Uterus (tissue), 4 donors: ENCODE results near the gene IFITM10. TPM values are rescaled to one million over a fixed set of nuclear protein-coding genes. Genes with fewer than 3 reads are reported as not detected.

Source experiments
- DNase-seq, 2 donors: peaks; one replicate each; pipeline ENCODE4 v3.0.0-alpha.2; 2019 to 2020
- H3K27ac ChIP-seq, 2 donors: fragments of 200-600 bp; sonication (generic); 1 replicate in 1 of 2; 2 replicates in 1 of 2; pipeline ENCODE4 v1.5.1; 2016 to 2018
- H3K27me3 ChIP-seq, 2 donors: fragments of 200-600 bp; sonication (generic); one replicate each; pipeline ENCODE4 v1.5.1; 2018 to 2019; ENCODE audit warnings: control low read depth in 1 of 2
- H3K36me3 ChIP-seq, 2 donors: fragments of 200-600 bp; sonication (generic); one replicate each; pipeline ENCODE4 v1.5.1; 2019; ENCODE audit warnings: control low read depth in 1 of 2
- H3K4me1 ChIP-seq, 2 donors: fragments of 200-600 bp; sonication (generic); one replicate each; pipeline ENCODE4 v1.5.1; 2018 to 2019; ENCODE audit warnings: control low read depth in 1 of 2
- H3K4me3 ChIP-seq, 2 donors: fragments of 200-600 bp; sonication (generic); 1 replicate in 1 of 2; 2 replicates in 1 of 2; pipeline ENCODE4 v1.5.1; 2018 to 2019; ENCODE audit warnings: mild to moderate bottlenecking in 1 of 2
- H3K9me3 ChIP-seq, 2 donors: fragments of 200-600 bp; sonication (generic); one replicate each; pipeline ENCODE4 v1.5.1; 2019; ENCODE audit warnings: control low read depth in 1 of 2
- CTCF ChIP-seq, 4 experiments: fragments of 200-600 bp in 2 of 4; fragments of 450-650 bp in 2 of 4; sonication (generic) in 2 of 4; IDR thresholded peaks; one replicate each; pipeline ENCODE4 v1.5.1; 2016 to 2019; ENCODE audit warnings: antibody characterized with exemption in 4 of 4, mild to moderate bottlenecking in 2 of 4, moderate library complexity in 1 of 4
- POLR2A ChIP-seq, 2 donors: fragments of 450-650 bp; IDR thresholded peaks; one replicate each; pipeline ENCODE4 v1.6.1; 2016; ENCODE audit warnings: antibody characterized with exemption in 2 of 2, mild to moderate bottlenecking in 1 of 2, moderate library complexity in 1 of 2
- intact Hi-C: fragments of 100-400 bp; cut with DNase I; formaldehyde crosslinking; loops from one replicate; pipeline ENCODE4 v1.15.1; 2023; ENCODE audit warnings: low total_unique reads
- total RNA-seq, 4 donors: library from RNA; depleted of rRNA in 3 of 4; stranded (reverse); fragments of >200 nt in 3 of 4; gene quantifications; one replicate each; pipeline versions ENCODE4 v1.1.0 to v1.2.4, GENCODE V29; 2014 to 2023
- donor health status: DM: yes; HTN: yes; CAD: no.

Gene IFITM10
- total RNA-seq, 4 donors from 2014 or later, result 0.85 TPM; not detected in 3

- H3K27ac ChIP-seq, result no peak overlapping the region
- no peak for DNase-seq
- intact Hi-C loops, result no loop called here
- no peaks in the 10 kb centered on the region for H3K27me3 ChIP-seq
- TF ChIP-seq CTCF (IDR thresholded peaks at IDR 0.05) (no peak), POLR2A (IDR thresholded peaks at IDR 0.05) (no peak)
- peaks cover 0 to 5% of the 10 kb centered on the region in 2 donors for H3K4me1 ChIP-seq
- H3K36me3 ChIP-seq, result no peaks in the 10 kb centered on the region
- no peaks in the 10 kb centered on the region for H3K9me3 ChIP-seq
- no peak overlapping the region for H3K4me3 ChIP-seq
Observed at GRCh38 chr11:1755692-1756561, 5.5 kb upstream of the IFITM10 start.

- DNase-seq, result no peak
- Histone ChIP-seq H3K4me3 (no peak overlapping the region), H3K27me3 (no peaks in the 10 kb centered on the region), H3K9me3 (no peaks in the 10 kb centered on the region), H3K27ac (no peak overlapping the region), H3K4me1 (no peaks in the 10 kb centered on the region), H3K36me3 (no peaks in the 10 kb centered on the region)
- intact Hi-C loops, result no loop called here
- TF ChIP-seq POLR2A (IDR thresholded peaks at IDR 0.05), result no peak
- no peak for TF ChIP-seq CTCF (IDR thresholded peaks at IDR 0.05)
Observed at GRCh38 chr11:1755344-1755691, 4.9 kb upstream of the IFITM10 start.

- H3K4me1 ChIP-seq, result peaks cover 0 to 2% of the 10 kb centered on the region in 2 donors
- TF ChIP-seq POLR2A (IDR thresholded peaks at IDR 0.05) (no peak), CTCF (IDR thresholded peaks at IDR 0.05) (no peak)
- H3K9me3 ChIP-seq, result no peaks in the 10 kb centered on the region
- no peaks in the 10 kb centered on the region for H3K36me3 ChIP-seq
- DNase-seq, result no peak
- no peak overlapping the region for H3K27ac ChIP-seq
- H3K4me3 ChIP-seq, result no peak overlapping the region
- H3K27me3 ChIP-seq, result no peaks in the 10 kb centered on the region
- intact Hi-C loops, result no loop called here
Observed at GRCh38 chr11:1754376-1755150, 4.2 kb upstream of the IFITM10 start.

- Histone ChIP-seq H3K36me3 (no peaks in the 10 kb centered on the region), H3K27ac (no peak overlapping the region), H3K9me3 (no peaks in the 10 kb centered on the region), H3K4me1 (peaks cover 0 to 9% of the 10 kb centered on the region in 2 donors), H3K4me3 (no peak overlapping the region), H3K27me3 (peaks cover 0 to 3% of the 10 kb centered on the region in 2 donors)
- TF ChIP-seq POLR2A (IDR thresholded peaks at IDR 0.05) (no peak), CTCF (IDR thresholded peaks at IDR 0.05) (no peak)
- intact Hi-C loops, result no loop called here
- DNase-seq, result no peak
Observed at GRCh38 chr11:1753929-1754305, 3.5 kb upstream of the IFITM10 start.
